Activated CD8-positive, alpha-beta memory T cell treated with anti-CD3 and anti-CD28 coated beads, Interleukin-2, amount 50 U/mL, for 1 hour (primary cell): ENCODE data around the gene CSMD2.

ENCODE experiments used
- DNase-seq: peaks from one replicate; pipeline ENCODE4 v3.0.0-alpha.2; 2020; ENCODE audit errors: extremely low read depth

The CSMD2 gene

GRCh38 chr1:33753087-33753856, 411.8 kb downstream of the CSMD2 start:
- DNase-seq: no peak

DNA sequence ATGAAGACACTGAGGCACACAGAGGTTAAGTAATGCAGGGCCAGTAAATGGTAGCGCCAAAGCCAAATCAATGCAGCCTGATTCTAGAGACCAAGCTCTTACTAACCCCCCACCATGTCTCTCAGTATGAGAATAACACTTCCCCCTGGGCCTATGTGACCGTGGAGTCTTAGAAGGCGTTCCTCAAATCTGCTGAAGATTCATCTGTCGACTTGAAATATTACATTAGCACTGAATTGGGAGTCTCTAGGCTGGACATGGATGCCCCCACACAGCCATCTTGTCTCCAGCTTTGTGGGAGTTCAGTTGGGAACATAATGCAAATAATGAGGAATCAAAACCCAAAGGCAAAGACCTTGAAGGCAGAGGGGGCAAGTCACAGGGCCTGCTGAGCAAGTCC, 419.1 kb downstream of the CSMD2 start:
- no peak for DNase-seq

- DNase-seq: no peak
Observed at GRCh38 chr1:33743221-33743998, 421.6 kb downstream of the CSMD2 start.

DNA sequence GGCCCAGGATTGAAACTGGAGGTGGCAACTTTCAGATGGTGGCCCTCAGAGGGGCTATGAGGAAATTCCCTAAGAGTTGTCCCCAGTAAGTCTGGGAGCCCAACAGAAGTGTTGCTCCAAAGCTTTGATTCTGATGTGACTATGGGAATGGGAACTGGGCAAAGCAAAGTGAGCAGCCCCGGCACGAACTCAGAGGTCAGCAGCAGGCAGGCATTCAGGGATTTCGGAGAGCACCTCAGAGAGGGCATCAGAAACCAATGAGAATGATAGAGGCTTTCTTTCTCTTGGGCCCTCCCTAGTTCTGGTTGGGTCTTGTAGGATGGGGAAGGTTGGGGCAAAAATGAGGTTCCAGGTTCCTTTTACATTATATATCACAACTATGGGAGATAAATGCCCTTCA, 422.4 kb downstream of the CSMD2 start:
- no peak for DNase-seq

GRCh38 chr1:33741749-33742148, 423.3 kb downstream of the CSMD2 start:
- DNase-seq: no peak

DNA sequence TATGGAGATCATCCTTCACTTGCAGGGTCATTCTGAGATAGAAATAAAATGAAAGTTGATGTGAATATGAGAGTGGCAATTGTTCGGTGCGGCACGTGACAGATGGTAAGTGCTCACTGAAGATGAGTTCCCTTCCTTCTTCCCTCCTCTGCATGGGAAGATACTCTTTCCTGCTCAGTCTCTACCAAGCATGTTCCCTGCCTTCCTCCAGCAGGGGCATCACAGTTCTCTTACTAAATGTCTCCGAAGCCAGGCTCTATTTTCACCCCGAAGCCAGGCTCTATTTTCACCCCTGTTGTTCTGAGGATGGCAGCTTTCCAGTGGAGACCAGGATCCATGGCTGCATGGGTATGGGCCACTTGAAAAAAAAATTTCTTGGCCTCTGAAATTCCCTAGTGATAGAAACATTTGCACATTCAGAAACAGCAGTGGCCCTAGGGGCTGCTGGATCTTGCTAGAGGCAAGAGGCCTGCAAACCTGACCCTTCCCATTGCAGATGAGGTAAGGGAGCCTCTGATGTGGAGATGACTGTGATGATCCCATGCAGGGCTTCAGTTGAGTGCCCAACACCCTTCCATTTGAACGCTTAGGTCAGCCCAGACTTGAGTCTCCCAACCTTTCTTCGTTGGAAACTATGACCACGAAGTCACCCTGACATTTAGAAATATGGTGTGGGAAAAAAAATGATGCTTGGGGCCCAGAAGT, 424.8 kb downstream of the CSMD2 start:
- DNase-seq: no peak

DNA sequence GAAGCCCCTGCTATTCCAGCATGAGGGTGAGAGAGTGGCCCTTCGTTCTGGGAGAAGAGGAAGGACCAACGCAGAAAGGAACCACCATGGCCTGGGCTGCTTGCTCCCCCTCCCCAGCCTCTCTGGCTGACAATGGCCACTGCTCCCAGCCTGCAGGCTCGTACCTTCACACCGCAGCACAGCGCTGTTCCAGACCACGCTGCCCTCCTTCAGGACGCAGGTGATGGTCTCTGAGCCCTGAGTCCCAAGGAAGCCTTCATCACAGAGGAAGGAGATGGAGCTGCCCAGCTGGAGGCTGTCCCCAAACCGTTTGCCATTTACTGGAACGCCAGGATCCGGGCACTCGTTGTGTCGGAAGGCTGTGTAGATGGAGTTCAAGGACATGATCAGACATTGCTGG, 426.1 kb downstream of the CSMD2 start:
- DNase-seq: no peak

DNA sequence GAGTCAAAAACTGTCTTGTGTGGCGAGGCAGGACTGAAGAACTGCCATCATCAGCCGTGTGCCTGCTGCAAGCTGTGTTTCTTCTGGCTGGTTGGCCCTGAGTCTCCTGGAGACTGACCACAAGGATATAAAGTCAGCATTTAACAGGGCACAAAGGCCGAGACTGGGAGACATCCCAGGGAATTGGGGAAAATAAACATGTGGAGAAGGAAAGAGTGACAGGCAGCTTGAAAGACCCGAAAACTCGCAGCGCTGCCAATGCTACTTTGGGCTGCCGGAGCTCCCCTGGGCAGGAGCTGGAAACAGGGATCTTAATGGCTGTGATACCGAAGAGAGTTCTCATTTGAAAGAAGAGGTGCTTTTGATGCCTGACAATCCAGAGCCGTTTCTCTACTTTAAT, 426.5 kb downstream of the CSMD2 start:
- DNase-seq: no peak

DNA sequence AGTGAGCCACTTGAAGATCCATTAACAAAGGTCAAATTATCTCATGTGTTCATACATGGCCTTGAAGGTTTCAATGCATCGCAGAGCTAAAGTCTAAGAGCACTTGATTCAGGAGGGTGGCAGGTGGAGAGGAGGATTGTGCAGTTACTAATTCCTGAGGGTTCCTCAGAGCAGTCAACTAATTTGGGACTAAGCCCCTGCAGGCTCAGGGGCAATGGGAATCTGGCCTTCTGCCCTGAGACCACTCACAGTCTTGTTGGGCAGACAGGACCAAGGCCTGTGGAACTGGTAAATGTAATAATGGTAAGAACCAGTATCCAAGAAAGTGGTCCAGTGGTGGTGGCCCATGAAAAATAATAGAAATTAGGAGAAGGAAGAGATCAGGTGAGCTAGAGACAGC, 428.5 kb downstream of the CSMD2 start:
- no peak for DNase-seq

- DNase-seq: no peak
Observed at GRCh38 chr1:33735624-33736023, 429.4 kb downstream of the CSMD2 start.

DNA sequence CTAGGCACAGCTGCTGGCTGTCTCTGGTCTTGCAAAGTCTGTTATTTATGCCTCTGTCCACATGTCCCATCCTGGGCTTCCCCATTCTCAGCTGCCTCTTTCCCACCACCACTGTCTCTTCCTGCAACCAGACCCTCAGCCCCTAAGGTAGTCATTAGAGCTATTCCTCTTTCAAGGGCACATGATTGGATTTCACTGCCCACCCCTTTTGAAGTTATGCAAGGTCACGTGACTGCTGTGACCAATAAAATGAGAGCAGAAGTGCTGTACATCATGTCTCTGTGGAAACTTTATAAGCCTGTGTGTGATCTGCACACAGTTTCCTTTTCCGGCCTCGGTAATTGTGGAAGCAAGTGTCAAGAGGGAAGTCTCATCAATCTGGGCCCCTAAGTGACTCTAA, 437.7 kb downstream of the CSMD2 start:
- no peak for DNase-seq

DNA sequence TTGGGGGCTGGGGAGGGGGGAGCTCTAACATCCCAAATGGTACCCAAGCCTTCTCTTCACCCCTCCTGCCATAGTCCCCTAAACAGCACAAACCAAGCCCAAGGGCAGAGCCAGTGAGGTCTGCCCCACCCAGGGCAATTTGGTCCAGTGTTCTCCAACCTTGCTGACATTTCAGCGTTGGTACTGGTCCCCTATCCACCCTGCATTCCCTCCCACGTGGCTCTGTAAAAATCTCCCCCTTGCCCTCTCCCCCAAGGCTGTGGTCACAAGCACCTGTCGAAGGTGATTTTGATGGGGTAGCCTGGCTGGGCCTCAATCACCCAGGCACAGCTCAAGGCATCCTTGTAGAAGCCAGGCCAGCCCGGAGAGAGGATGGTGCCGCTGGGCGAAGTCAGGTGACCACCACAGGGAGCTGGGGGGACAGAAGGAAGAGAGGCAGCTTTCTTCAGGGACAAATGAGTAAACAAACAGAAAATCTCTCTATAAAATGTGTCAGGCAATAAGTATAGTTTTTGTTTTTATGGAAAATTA, 438.7 kb downstream of the CSMD2 start:
- no peak for DNase-seq

GRCh38 chr1:33725556-33726160, 439.4 kb downstream of the CSMD2 start:
- DNase-seq: no peak

DNA sequence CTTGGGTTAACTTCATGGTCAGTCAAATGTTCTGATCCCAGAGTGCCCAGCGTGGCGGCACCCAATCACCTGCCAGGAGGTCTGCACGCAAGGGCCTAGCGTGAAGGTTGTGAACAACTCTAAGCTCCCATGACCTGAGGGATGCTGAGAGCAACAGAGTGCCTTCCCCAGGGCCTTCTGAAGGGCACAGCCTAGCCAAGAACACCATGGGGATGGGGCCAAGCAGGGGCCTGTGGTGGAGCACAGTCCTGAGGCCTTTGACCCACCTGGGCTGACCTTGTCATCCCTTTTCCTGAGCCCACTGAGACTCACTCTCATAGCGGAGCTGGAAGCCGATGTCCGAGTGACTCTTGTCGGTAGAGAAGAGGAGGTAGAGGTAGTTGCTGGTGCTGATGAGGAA, 440.0 kb downstream of the CSMD2 start:
- no peak for DNase-seq

GRCh38 chr1:33724348-33724747, 440.7 kb downstream of the CSMD2 start:
- no peak for DNase-seq

- no peak for DNase-seq
Observed at GRCh38 chr1:33723251-33723650, 441.8 kb downstream of the CSMD2 start.

GRCh38 chr1:33721301-33721815, 443.7 kb downstream of the CSMD2 start:
- DNase-seq: no peak

GRCh38 chr1:33719771-33720670, 445.0 kb downstream of the CSMD2 start:
- no peak for DNase-seq

- no peak for DNase-seq
Observed at GRCh38 chr1:33719326-33719725, 445.7 kb downstream of the CSMD2 start.

- DNase-seq: no peak
Observed at GRCh38 chr1:33718186-33718585, 446.8 kb downstream of the CSMD2 start.
